Muscle layer of colon (tissue), 2 donors: ENCODE results near the gene EPN3.
A peak's percentile ranks its signal among the peaks of the same experiment; 100 is the strongest.

Source experiments
- H3K27ac ChIP-seq: one replicate; pipeline ENCODE4 v1.7.0; 2013; ENCODE audit warnings: low read depth, mild to moderate bottlenecking, low read length, moderate library complexity
- H3K27me3 ChIP-seq, 2 donors: one replicate each; pipeline ENCODE4 v1.7.0; 2013; ENCODE audit warnings: low read length in 2 of 2, mild to moderate bottlenecking in 2 of 2; ENCODE audit not compliant: insufficient read depth in 2 of 2, control insufficient read depth in 1 of 2
- H3K36me3 ChIP-seq: one replicate; pipeline ENCODE4 v1.7.0; 2013; ENCODE audit warnings: mild to moderate bottlenecking, low read length; ENCODE audit not compliant: insufficient read depth
- H3K4me1 ChIP-seq: one replicate; pipeline ENCODE4 v1.7.0; 2013; ENCODE audit warnings: mild to moderate bottlenecking, low read length; ENCODE audit not compliant: insufficient read depth
- H3K4me3 ChIP-seq, 2 donors: one replicate each; pipeline ENCODE4 v1.7.0; 2013; ENCODE audit warnings: low read length in 2 of 2, low read depth in 1 of 2, mild to moderate bottlenecking in 1 of 2, moderate library complexity in 1 of 2
- H3K9ac ChIP-seq: one replicate; pipeline ENCODE4 v1.7.0; 2013; ENCODE audit warnings: low read length
- H3K9me3 ChIP-seq: one replicate; pipeline ENCODE4 v1.7.0; 2013; ENCODE audit warnings: mild to moderate bottlenecking, low read length
- donor health status: abdominal sarcoma.
- donor health status: Adenocarcinoma of cecum.

EPN3 gene

DNA sequence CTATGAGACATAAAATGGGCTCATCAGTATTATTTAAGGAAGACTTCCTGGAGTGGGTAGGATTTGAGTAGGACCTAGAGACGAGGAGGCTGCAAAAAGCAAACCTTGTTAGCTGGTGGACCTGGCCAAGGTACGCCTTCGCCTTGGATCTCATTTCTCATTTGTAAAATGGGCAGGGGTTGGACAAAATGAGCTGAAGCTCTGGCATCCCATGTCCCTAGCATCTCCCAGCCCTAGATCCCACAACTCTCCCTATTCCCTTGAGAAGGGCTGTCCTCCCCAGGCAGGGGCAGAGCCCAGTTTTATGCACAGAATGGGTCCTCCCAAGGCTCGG, 14.1 kb downstream of the EPN3 start:
- Histone ChIP-seq H3K4me3 (peak overlapping the region; percentile 38 to 87), H3K27ac (no peak overlapping the region), H3K36me3 (peaks cover 11% of the 10 kb centered on the region), H3K9me3 (no peaks in the 10 kb centered on the region), H3K9ac (no peak overlapping the region), H3K27me3 (no peaks in the 10 kb centered on the region), H3K4me1 (peaks cover 29% of the 10 kb centered on the region)

DNA sequence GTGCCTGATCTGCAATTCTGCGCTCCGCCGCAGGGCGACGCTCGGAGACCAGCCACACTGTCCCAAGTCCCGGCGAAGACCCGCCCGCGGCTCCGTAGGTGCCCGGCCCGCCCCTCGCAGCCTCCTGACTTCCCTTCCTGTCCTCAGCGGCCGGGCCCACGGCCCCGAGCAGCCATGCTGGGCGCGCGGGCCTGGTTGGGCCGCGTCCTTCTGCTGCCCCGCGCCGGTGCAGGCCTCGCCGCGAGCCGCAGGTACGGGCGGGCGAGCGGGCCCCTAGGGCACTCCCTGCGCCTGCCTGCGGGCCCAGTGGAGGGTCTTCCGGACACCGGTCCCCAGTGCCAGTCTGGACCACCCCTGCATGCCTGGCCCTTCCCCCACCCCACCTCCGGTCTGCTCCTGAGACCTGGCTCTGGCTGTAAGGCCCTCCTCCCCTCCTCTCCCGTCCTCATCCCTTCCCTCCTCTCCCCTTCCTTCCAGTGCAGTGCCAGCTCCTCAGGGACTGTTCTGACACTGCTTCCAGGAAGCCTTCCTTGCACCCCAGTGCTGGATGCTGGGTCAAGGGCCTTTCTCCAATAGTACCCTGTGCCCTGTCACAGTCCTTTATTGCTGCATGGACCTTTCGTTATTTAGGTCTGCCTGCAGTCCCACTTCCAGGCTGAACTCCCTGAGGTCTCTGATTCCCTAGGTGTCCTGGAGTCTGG, 14.7 kb downstream of the EPN3 start, which contains the start of gene SPATA20:
TSS of gene SPATA20 (plus strand) at position 140 of the 701 bp plus-strand sequence. CDS start at position 175, 35 bp downstream.
- Histone ChIP-seq H3K36me3 (peaks cover 11% of the 10 kb centered on the region), H3K9ac (peak within 1 kb of the TSS; percentile 92), H3K27me3 (no peaks in the 10 kb centered on the region), H3K9me3 (no peaks in the 10 kb centered on the region), H3K4me3 (peak within 1 kb of the TSS; percentile 38 to 87), H3K27ac (peak within 1 kb of the TSS; percentile 7), H3K4me1 (peaks cover 29% of the 10 kb centered on the region)

DNA sequence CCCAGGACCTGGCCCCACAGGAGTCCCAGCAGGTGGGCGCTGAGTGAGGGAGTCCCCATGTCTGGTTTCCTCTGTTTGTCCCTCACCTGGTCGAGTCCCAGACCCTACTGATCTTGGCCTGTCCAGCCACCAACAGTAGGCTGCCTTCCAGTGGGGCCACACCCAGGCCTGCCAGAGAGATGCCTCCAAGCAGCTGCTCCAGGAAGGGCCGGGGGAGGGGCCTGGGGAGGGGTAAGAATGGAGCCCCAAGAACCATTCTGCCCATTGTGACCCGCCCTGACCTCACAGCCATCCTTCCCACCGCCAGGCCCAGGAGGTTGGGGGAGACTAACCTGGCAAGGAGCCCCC, 15.2 kb downstream of the EPN3 start:
- H3K4me3 ChIP-seq, result peak overlapping the region in 1 of 2 donors; percentile 87
- H3K27me3 ChIP-seq, result no peaks in the 10 kb centered on the region
- H3K9me3 ChIP-seq, result no peaks in the 10 kb centered on the region
- peaks cover 11% of the 10 kb centered on the region for H3K36me3 ChIP-seq
- peak overlapping the region; percentile 92 for H3K9ac ChIP-seq
- peaks cover 23% of the 10 kb centered on the region for H3K4me1 ChIP-seq
- peak overlapping the region; percentile 7 for H3K27ac ChIP-seq

DNA sequence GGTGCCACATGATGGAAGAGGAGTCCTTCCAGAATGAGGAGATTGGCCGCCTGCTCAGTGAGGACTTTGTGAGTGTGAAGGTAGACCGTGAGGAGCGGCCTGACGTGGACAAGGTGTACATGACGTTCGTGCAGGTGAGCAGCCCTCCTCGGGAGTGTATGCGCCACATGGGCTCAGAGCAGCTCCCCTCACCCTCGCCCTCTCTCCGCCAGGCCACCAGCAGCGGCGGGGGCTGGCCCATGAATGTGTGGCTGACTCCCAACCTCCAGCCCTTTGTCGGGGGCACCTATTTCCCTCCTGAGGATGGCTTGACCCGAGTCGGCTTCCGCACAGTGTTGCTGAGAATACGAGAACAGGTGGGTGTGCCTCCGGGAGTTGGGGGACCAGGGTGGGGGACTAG, 16.3 kb downstream of the EPN3 start:
- H3K36me3 ChIP-seq, result peaks cover 11% of the 10 kb centered on the region
- no peak overlapping the region for H3K4me3 ChIP-seq
- H3K9me3 ChIP-seq, result no peaks in the 10 kb centered on the region
- no peak overlapping the region for H3K9ac ChIP-seq
- H3K27ac ChIP-seq, result no peak overlapping the region
- H3K27me3 ChIP-seq, result no peaks in the 10 kb centered on the region
- peaks cover 20% of the 10 kb centered on the region for H3K4me1 ChIP-seq

DNA sequence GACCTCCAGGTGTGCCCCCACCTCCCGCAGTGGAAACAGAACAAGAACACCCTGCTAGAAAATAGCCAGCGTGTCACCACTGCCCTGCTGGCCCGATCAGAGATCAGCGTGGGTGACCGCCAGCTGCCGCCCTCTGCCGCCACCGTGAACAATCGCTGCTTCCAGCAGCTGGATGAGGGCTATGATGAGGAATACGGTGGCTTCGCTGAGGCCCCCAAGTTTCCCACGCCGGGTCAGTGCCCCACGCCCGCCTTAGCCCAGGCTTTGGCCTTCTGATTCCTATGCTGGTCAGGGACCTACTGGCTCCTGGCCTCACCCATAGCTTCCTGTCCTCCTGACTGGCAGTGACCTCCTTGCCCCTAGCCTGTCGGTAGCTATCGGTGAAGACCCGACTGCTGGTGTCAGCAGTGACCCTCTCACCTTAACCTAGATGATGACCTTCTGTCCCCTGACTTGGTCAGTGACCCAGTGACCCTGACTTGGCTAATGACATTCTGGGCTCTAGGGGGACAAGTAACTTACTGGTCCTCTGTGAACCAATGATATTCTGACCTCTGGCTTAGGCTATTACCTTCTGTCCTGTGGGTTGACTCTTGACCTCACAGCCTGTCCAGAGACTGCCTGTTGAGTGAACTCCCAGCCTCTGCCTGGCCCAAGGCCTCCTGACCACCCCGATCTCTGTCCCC, 16.9 kb downstream of the EPN3 start:
- peaks cover 0 to 4% of the 10 kb centered on the region in 2 donors for H3K27me3 ChIP-seq
- no peak overlapping the region for H3K27ac ChIP-seq
- H3K9ac ChIP-seq, result no peak overlapping the region
- peaks cover 20% of the 10 kb centered on the region for H3K4me1 ChIP-seq
- no peaks in the 10 kb centered on the region for H3K9me3 ChIP-seq
- H3K4me3 ChIP-seq, result no peak overlapping the region
- H3K36me3 ChIP-seq, result peaks cover 11% of the 10 kb centered on the region

DNA sequence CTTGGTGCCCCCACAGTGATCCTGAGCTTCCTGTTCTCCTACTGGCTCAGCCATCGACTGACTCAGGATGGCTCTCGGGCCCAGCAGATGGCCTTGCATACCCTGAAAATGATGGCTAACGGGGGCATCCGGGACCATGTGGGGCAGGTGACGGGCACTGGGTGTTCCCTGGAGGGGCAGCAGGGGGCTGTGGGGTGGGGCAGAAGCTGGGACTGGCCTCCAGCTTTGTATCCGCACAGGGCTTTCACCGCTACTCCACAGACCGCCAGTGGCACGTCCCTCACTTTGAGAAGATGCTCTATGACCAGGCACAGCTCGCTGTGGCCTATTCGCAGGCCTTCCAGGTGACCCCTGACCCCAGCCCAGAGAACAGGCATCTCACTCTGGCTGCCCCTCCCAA, 17.4 kb downstream of the EPN3 start:
- H3K4me3 ChIP-seq, result no peak overlapping the region
- H3K36me3 ChIP-seq, result peaks cover 16% of the 10 kb centered on the region
- peaks cover 0 to 4% of the 10 kb centered on the region in 2 donors for H3K27me3 ChIP-seq
- no peaks in the 10 kb centered on the region for H3K9me3 ChIP-seq
- H3K27ac ChIP-seq, result no peak overlapping the region
- no peak overlapping the region for H3K9ac ChIP-seq
- H3K4me1 ChIP-seq, result peaks cover 20% of the 10 kb centered on the region

DNA sequence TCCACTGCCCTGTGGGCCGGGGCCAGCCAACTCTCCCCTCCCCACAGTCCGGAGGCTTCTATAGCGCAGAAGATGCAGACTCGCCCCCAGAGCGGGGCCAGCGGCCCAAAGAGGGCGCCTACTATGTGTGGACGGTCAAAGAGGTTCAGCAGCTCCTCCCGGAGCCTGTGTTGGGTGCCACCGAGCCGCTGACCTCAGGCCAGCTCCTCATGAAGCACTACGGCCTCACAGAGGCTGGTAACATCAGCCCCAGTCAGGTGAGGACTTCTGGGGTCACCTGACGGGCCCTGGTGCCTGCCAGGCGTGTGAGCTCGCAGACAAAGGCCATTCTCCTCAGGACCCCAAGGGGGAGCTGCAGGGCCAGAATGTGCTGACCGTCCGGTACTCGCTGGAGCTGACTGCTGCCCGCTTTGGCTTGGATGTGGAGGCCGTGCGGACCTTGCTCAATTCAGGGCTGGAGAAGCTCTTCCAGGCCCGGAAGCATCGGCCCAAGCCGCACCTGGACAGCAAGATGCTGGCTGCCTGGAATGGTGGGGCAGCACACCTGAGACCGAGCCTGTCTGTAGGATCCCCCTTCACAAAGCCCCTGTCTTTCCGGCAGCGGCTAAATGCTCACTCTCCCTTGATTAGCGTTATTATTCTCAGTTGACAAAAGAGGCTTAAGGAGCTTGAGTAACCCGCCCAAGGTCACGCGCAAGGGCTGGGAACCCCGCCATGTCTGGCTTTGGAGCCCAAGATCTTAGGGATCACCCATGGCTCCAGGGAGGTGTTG, 18.3 kb downstream of the EPN3 start:
- no peak overlapping the region for H3K9ac ChIP-seq

DNA sequence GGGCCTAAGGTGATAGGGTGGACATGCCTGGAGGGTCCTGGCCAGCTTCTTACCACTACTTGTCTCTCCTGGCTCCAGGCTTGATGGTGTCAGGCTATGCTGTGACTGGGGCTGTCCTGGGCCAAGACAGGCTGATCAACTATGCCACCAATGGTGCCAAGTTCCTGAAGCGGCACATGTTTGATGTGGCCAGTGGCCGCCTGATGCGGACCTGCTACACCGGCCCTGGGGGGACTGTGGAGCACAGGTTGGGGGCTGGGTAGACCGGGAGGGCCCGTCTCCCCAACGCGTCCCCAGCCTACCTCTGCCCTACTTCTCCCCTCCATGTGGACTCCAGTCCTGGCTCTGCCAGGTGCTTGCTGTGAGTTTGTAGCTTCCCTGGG, 18.9 kb downstream of the EPN3 start:
- Histone ChIP-seq H3K36me3 (peaks cover 25% of the 10 kb centered on the region), H3K27me3 (peaks cover 0 to 7% of the 10 kb centered on the region in 2 donors), H3K4me3 (no peak overlapping the region), H3K9me3 (no peaks in the 10 kb centered on the region), H3K4me1 (peaks cover 19% of the 10 kb centered on the region), H3K27ac (no peak overlapping the region), H3K9ac (no peak overlapping the region)

More for the DNA sequence above, 18.3 kb downstream of the EPN3 start:
- no peak overlapping the region for H3K27ac ChIP-seq
- peaks cover 0 to 4% of the 10 kb centered on the region in 2 donors for H3K27me3 ChIP-seq
- H3K9me3 ChIP-seq, result no peaks in the 10 kb centered on the region
- peaks cover 20% of the 10 kb centered on the region for H3K4me1 ChIP-seq
- H3K36me3 ChIP-seq, result peaks cover 25% of the 10 kb centered on the region
- no peak overlapping the region for H3K4me3 ChIP-seq

DNA sequence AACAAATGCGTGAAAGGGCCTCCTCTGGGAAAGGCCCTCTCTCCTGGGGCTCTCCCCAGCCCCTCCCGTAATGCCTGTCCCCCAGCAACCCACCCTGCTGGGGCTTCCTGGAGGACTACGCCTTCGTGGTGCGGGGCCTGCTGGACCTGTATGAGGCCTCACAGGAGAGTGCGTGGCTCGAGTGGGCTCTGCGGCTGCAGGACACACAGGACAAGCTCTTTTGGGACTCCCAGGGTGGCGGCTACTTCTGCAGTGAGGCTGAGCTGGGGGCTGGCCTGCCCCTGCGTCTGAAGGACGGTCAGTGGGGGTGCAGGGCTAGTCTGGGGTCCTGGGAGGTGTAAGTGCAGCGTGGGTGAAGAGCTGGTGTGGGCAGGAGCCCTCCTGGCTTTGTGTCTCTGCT, 19.3 kb downstream of the EPN3 start:
- no peaks in the 10 kb centered on the region for H3K9me3 ChIP-seq
- H3K9ac ChIP-seq, result no peak overlapping the region

DNA sequence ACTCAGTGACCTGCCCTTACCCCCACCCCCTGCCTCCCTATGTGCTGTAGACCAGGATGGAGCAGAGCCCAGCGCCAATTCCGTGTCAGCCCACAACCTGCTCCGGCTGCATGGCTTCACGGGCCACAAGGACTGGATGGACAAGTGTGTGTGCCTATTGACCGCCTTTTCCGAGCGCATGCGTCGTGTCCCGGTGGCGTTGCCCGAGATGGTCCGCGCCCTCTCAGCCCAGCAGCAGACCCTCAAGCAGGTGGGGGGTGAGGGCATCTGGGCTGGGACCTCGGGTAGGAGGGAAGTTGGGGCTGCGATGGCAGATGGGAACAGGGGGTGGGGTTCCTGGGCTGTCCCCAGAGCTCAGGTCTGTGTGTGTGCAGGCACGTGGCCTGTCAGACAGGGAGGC, 21.7 kb downstream of the EPN3 start:
- Histone ChIP-seq H3K27ac (no peak overlapping the region), H3K9ac (no peak overlapping the region), H3K27me3 (peaks cover 0 to 24% of the 10 kb centered on the region in 2 donors), H3K36me3 (peaks cover 25% of the 10 kb centered on the region), H3K4me1 (peaks cover 10% of the 10 kb centered on the region), H3K9me3 (no peaks in the 10 kb centered on the region), H3K4me3 (no peak overlapping the region)

More for the DNA sequence above, 19.3 kb downstream of the EPN3 start:
- H3K4me1 ChIP-seq, result peaks cover 15% of the 10 kb centered on the region
- H3K27ac ChIP-seq, result no peak overlapping the region
- peaks cover 25% of the 10 kb centered on the region for H3K36me3 ChIP-seq
- no peak overlapping the region for H3K4me3 ChIP-seq
- H3K27me3 ChIP-seq, result peaks cover 0 to 11% of the 10 kb centered on the region in 2 donors

DNA sequence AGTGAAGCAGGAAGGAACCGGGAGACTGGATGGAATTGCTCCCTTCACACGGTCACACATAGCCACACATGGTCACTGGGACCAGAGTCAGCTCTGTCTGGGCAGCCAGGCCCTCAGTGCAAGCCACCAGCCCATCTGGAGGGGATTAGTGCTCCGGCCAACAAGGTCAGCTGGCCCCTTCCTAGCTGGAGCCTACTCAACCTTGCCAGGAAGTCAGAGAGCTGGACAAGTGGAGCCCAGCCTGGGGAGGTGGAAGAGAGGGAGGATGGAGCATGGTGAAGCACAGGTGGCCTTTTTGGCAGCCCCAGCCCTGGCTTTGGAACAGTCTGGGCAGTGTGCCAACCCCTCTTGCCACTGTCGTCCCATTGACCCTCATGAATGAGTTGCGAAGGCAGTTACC, 24.3 kb downstream of the EPN3 start:
- H3K27ac ChIP-seq, result no peak overlapping the region
- peaks cover 15% of the 10 kb centered on the region for H3K4me1 ChIP-seq
- no peaks in the 10 kb centered on the region for H3K9me3 ChIP-seq
- no peak overlapping the region for H3K4me3 ChIP-seq
- H3K27me3 ChIP-seq, result peaks cover 7 to 45% of the 10 kb centered on the region in 2 donors
- peaks cover 13% of the 10 kb centered on the region for H3K36me3 ChIP-seq
- H3K9ac ChIP-seq, result no peak overlapping the region
